ENCODE measurements around the gene CYTH2.

Gene CYTH2

GRCh38 chr19:48496959-48497727 lies 28.0 kb downstream of the CYTH2 start:
- no peaks in the 10 kb centered on the region for H3K79me2 ChIP-seq (ENCODE audit: low read length)
- no peaks in the 10 kb centered on the region for H3K36me3 ChIP-seq (replicated peaks; ENCODE audit: insufficient read depth, low read length)
- H3K4me2 ChIP-seq (ENCODE audit: low read depth, low read length) = no peak overlapping the region
- H3K4me1 ChIP-seq (ENCODE audit: low read length) = 0 out of 2 replicates have a peak, but pooled peaks cover 5% of the 10 kb centered on the region
- no peak overlapping the region for H3K9ac ChIP-seq (ENCODE audit: low read length)
- no peak for DNase-seq
- no peak overlapping the region for H3K4me3 ChIP-seq (ENCODE audit: low read length)
- no peak for TF ChIP-seq EZH2 (optimal IDR thresholded peaks at IDR 0.05; ENCODE audit: low read depth, low read length)
- TF ChIP-seq, protein P1, sequence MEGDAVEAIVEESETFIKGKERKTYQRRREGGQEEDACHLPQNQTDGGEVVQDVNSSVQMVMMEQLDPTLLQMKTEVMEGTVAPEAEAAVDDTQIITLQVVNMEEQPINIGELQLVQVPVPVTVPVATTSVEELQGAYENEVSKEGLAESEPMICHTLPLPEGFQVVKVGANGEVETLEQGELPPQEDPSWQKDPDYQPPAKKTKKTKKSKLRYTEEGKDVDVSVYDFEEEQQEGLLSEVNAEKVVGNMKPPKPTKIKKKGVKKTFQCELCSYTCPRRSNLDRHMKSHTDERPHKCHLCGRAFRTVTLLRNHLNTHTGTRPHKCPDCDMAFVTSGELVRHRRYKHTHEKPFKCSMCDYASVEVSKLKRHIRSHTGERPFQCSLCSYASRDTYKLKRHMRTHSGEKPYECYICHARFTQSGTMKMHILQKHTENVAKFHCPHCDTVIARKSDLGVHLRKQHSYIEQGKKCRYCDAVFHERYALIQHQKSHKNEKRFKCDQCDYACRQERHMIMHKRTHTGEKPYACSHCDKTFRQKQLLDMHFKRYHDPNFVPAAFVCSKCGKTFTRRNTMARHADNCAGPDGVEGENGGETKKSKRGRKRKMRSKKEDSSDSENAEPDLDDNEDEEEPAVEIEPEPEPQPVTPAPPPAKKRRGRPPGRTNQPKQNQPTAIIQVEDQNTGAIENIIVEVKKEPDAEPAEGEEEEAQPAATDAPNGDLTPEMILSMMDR (IDR thresholded peaks at IDR 0.05; ENCODE audit: low read length) = no peak
- TF ChIP-seq EZH2phosphoT487 (IDR thresholded peaks at IDR 0.05; ENCODE audit: low read length) = no peak
- no peak overlapping the region for H2AFZ ChIP-seq (ENCODE audit: low read length)
- H3K27me3 ChIP-seq (replicated peaks; ENCODE audit: insufficient read depth, low read length) = peaks cover 58% of the 10 kb centered on the region
- H3K9me3 ChIP-seq (replicated peaks; ENCODE audit: insufficient read depth, low read length) = no peaks in the 10 kb centered on the region
- no peaks in the 10 kb centered on the region for H3F3A ChIP-seq (ENCODE audit: insufficient read depth, low read length)
- H4K20me1 ChIP-seq (ENCODE audit: insufficient read depth, low read length) = no peaks in the 10 kb centered on the region
- H3K9me2 ChIP-seq (replicated peaks; ENCODE audit: insufficient read depth, low read length) = no peaks in the 10 kb centered on the region
- no peak overlapping the region for H3K27ac ChIP-seq (ENCODE audit: low read length)

GRCh38 chr19:48497728-48498594 lies 28.8 kb downstream of the CYTH2 start:
- TF ChIP-seq EZH2 (optimal IDR thresholded peaks at IDR 0.05; ENCODE audit: low read depth, low read length) = peak; percentile 95
- TF ChIP-seq, protein P1 (IDR thresholded peaks at IDR 0.05; ENCODE audit: low read length) = no peak
- Histone ChIP-seq H3F3A (ENCODE audit: insufficient read depth, low read length) (no peaks in the 10 kb centered on the region), H3K79me2 (ENCODE audit: low read length) (no peaks in the 10 kb centered on the region), H3K4me2 (ENCODE audit: low read depth, low read length) (no peak overlapping the region), H3K27ac (ENCODE audit: low read length) (no peak overlapping the region), H3K9ac (ENCODE audit: low read length) (no peak overlapping the region), H3K27me3 (replicated peaks; ENCODE audit: insufficient read depth, low read length) (peaks cover 58% of the 10 kb centered on the region), H3K36me3 (replicated peaks; ENCODE audit: insufficient read depth, low read length) (no peaks in the 10 kb centered on the region), H3K4me1 (ENCODE audit: low read length) (no peaks in the 10 kb centered on the region), H3K4me3 (ENCODE audit: low read length) (no peak overlapping the region), H3K9me3 (replicated peaks; ENCODE audit: insufficient read depth, low read length) (no peaks in the 10 kb centered on the region), H3K9me2 (replicated peaks; ENCODE audit: insufficient read depth, low read length) (no peaks in the 10 kb centered on the region), H4K20me1 (ENCODE audit: insufficient read depth, low read length) (no peaks in the 10 kb centered on the region), H2AFZ (ENCODE audit: low read length) (no peak overlapping the region)
- DNase-seq = no peak

- Histone ChIP-seq H3K9me3 (replicated peaks; ENCODE audit: insufficient read depth, low read length) (no peaks in the 10 kb centered on the region), H3K79me2 (ENCODE audit: low read length) (no peaks in the 10 kb centered on the region), H3K27me3 (replicated peaks; ENCODE audit: insufficient read depth, low read length) (peaks cover 58% of the 10 kb centered on the region), H4K20me1 (ENCODE audit: insufficient read depth, low read length) (no peaks in the 10 kb centered on the region), H3K4me1 (ENCODE audit: low read length) (no peaks in the 10 kb centered on the region), H3K4me3 (ENCODE audit: low read length) (no peak overlapping the region), H3K9me2 (replicated peaks; ENCODE audit: insufficient read depth, low read length) (no peaks in the 10 kb centered on the region), H3K36me3 (replicated peaks; ENCODE audit: insufficient read depth, low read length) (no peaks in the 10 kb centered on the region), H3K27ac (ENCODE audit: low read length) (no peak overlapping the region), H2AFZ (ENCODE audit: low read length) (no peak overlapping the region), H3K9ac (ENCODE audit: low read length) (no peak overlapping the region), H3K4me2 (ENCODE audit: low read depth, low read length) (no peak overlapping the region), H3F3A (ENCODE audit: insufficient read depth, low read length) (no peaks in the 10 kb centered on the region)
- TF ChIP-seq EZH2 (optimal IDR thresholded peaks at IDR 0.05; ENCODE audit: low read depth, low read length) = no peak
- TF ChIP-seq EZH2phosphoT487 (IDR thresholded peaks at IDR 0.05; ENCODE audit: low read length) = no peak
- TF ChIP-seq, protein P1 (IDR thresholded peaks at IDR 0.05; ENCODE audit: low read length) = no peak
- DNase-seq = no peak
These were observed 29.6 kb downstream of the CYTH2 start for GRCh38 chr19:48498595-48499311.

Measured in MM.1S (cell line).